Stimulated activated CD4-positive, alpha-beta T cell treated with anti-CD3 and anti-CD28 coated beads, Interleukin-2, amount 100 ng/mL, for 48 hours (primary cell): Measurements from ENCODE around the gene GRAMD1B.

Experiments used
- DNase-seq, 2 donors: peaks; one replicate each; pipeline ENCODE4 v3.0.0-alpha.2; 2020

Gene GRAMD1B

GRCh38 chr11:123478352-123478987, 48.4 kb downstream of the GRAMD1B start:
- DNase-seq: peak in 1 of 2 donors; percentile 16

GRCh38 chr11:123479048-123479837, 49.2 kb downstream of the GRAMD1B start:
- DNase-seq: no peak

GRCh38 chr11:123480290-123480815, 50.3 kb downstream of the GRAMD1B start:
- DNase-seq: no peak

- no peak for DNase-seq
These were observed 50.8 kb downstream of the GRAMD1B start for GRCh38 chr11:123480882-123481281.

GRCh38 chr11:123481640-123482039, 51.6 kb downstream of the GRAMD1B start:
- no peak for DNase-seq

GRCh38 chr11:123482218-123482617, 52.1 kb downstream of the GRAMD1B start:
- no peak for DNase-seq

GRCh38 chr11:123483058-123483457, 53.0 kb downstream of the GRAMD1B start:
- no peak for DNase-seq

- DNase-seq: no peak
These were observed 53.4 kb downstream of the GRAMD1B start for GRCh38 chr11:123483466-123483865.

- no peak for DNase-seq
These were observed 54.4 kb downstream of the GRAMD1B start for GRCh38 chr11:123484448-123484847.

- no peak for DNase-seq
These were observed 57.2 kb downstream of the GRAMD1B start for GRCh38 chr11:123487157-123487744.

GRCh38 chr11:123490527-123490926, 60.5 kb downstream of the GRAMD1B start:
- no peak for DNase-seq

- DNase-seq: no peak
These were observed 61.2 kb downstream of the GRAMD1B start for GRCh38 chr11:123491241-123491640.

GRCh38 chr11:123493349-123494063, 63.4 kb downstream of the GRAMD1B start:
- no peak for DNase-seq

GRCh38 chr11:123494195-123495050, 64.4 kb downstream of the GRAMD1B start:
- no peak for DNase-seq

GRCh38 chr11:123504401-123504800, 74.3 kb downstream of the GRAMD1B start:
- DNase-seq: no peak

- DNase-seq: no peak
These were observed 75.7 kb downstream of the GRAMD1B start for GRCh38 chr11:123505546-123506299.

GRCh38 chr11:123507043-123507442, 77.0 kb downstream of the GRAMD1B start:
- no peak for DNase-seq

GRCh38 chr11:123509737-123510578, 79.9 kb downstream of the GRAMD1B start:
- no peak for DNase-seq

- DNase-seq: no peak
These were observed 80.5 kb downstream of the GRAMD1B start for GRCh38 chr11:123510579-123510905.

- peak; percentile 74 to 75 for DNase-seq
These were observed 81.2 kb downstream of the GRAMD1B start for GRCh38 chr11:123511037-123511870.
